Measurements from ENCODE around the gene MALRD1. TPM values are rescaled to one million over a fixed set of nuclear protein-coding genes. Genes with fewer than 3 reads are reported as not detected.

The MALRD1 gene
- total RNA-seq, 4 donors from 2014 or later, result 0.33 to 7.5 (median 1.1) TPM

GRCh38 chr10:19532411-19532810 is 483.8 kb downstream of the MALRD1 start:
- TF ChIP-seq POLR2AphosphoS5 (IDR thresholded peaks at IDR 0.05) (no peak), CTCF (IDR thresholded peaks at IDR 0.05) (no peak), EP300 (IDR thresholded peaks at IDR 0.05) (no peak), POLR2A (IDR thresholded peaks at IDR 0.05; ENCODE audit: low read depth) (no peak)
- 76% methylated on average over 2 of the region's 3 CpGs for WGBS
- H3K27ac ChIP-seq (replicated peaks in 1 of 4), result no peak overlapping the region

GRCh38 chr10:19541299-19541698 is 492.7 kb downstream of the MALRD1 start:
- Histone ChIP-seq H3K27ac (replicated peaks in 1 of 4) (no peak overlapping the region), H3K27me3 (no peaks in the 10 kb centered on the region), H3K9me3 (no peaks in the 10 kb centered on the region), H3K4me3 (no peak overlapping the region), H3K4me1 (no peaks in the 10 kb centered on the region), H3K36me3 (no peaks in the 10 kb centered on the region)
- TF ChIP-seq EP300 (IDR thresholded peaks at IDR 0.05) (no peak), POLR2AphosphoS5 (IDR thresholded peaks at IDR 0.05) (no peak), POLR2A (IDR thresholded peaks at IDR 0.05; ENCODE audit: low read depth) (no peak), CTCF (IDR thresholded peaks at IDR 0.05) (no peak)
- intact Hi-C loops (cut with DNase I), result no loop called here
- no peak for DNase-seq (ENCODE audit: extremely low spot score)
- 50% methylated on average over 3 of the region's 3 CpGs for WGBS

More at GRCh38 chr10:19532411-19532810, 483.8 kb downstream of the MALRD1 start:
- DNase-seq (ENCODE audit: extremely low spot score), result no peak
- no peaks in the 10 kb centered on the region for H3K4me1 ChIP-seq
- no peaks in the 10 kb centered on the region for H3K27me3 ChIP-seq
- intact Hi-C loops (cut with DNase I), result no loop called here
- H3K4me3 ChIP-seq, result no peak overlapping the region
- no peaks in the 10 kb centered on the region for H3K9me3 ChIP-seq
- H3K36me3 ChIP-seq, result no peaks in the 10 kb centered on the region

- H3K27me3 ChIP-seq, result no peaks in the 10 kb centered on the region
- intact Hi-C loops (cut with DNase I), result no loop called here
- no peaks in the 10 kb centered on the region for H3K4me1 ChIP-seq
- DNase-seq (ENCODE audit: extremely low spot score), result no peak
- H3K9me3 ChIP-seq, result no peaks in the 10 kb centered on the region
- no peak overlapping the region for H3K4me3 ChIP-seq
- no peaks in the 10 kb centered on the region for H3K36me3 ChIP-seq
- WGBS, result 89% methylated on average over 3 of the region's 3 CpGs
- TF ChIP-seq POLR2A (IDR thresholded peaks at IDR 0.05; ENCODE audit: low read depth) (no peak), EP300 (IDR thresholded peaks at IDR 0.05) (no peak), CTCF (IDR thresholded peaks at IDR 0.05) (no peak), POLR2AphosphoS5 (IDR thresholded peaks at IDR 0.05) (no peak)
- H3K27ac ChIP-seq (replicated peaks in 1 of 4), result no peak overlapping the region
Observed at GRCh38 chr10:19546224-19546623, 497.6 kb downstream of the MALRD1 start.

- no peak overlapping the region for H3K27ac ChIP-seq (replicated peaks in 1 of 4)
- no peaks in the 10 kb centered on the region for H3K4me1 ChIP-seq
- no peak overlapping the region for H3K4me3 ChIP-seq
- intact Hi-C loops (cut with DNase I), result no loop called here
- WGBS, result 83% methylated on average over 2 of the region's 2 CpGs
- no peaks in the 10 kb centered on the region for H3K36me3 ChIP-seq
- no peaks in the 10 kb centered on the region for H3K9me3 ChIP-seq
- DNase-seq (ENCODE audit: extremely low spot score), result no peak
- TF ChIP-seq CTCF (IDR thresholded peaks at IDR 0.05), result no peak
- no peak for TF ChIP-seq POLR2A (IDR thresholded peaks at IDR 0.05; ENCODE audit: low read depth)
- no peak for TF ChIP-seq POLR2AphosphoS5 (IDR thresholded peaks at IDR 0.05)
- TF ChIP-seq EP300 (IDR thresholded peaks at IDR 0.05), result no peak
- no peaks in the 10 kb centered on the region for H3K27me3 ChIP-seq
Observed at GRCh38 chr10:19549503-19549902, 500.9 kb downstream of the MALRD1 start.

GRCh38 chr10:19556666-19557065 is 508.1 kb downstream of the MALRD1 start:
- Histone ChIP-seq H3K9me3 (no peaks in the 10 kb centered on the region), H3K4me3 (no peak overlapping the region), H3K27ac (replicated peaks in 1 of 4) (no peak overlapping the region), H3K27me3 (no peaks in the 10 kb centered on the region), H3K4me1 (peaks cover 0 to 12% (median 7%) of the 10 kb centered on the region in 4 donors), H3K36me3 (no peaks in the 10 kb centered on the region)
- DNase-seq (ENCODE audit: extremely low spot score), result no peak
- 64% methylated on average over 2 of the region's 2 CpGs for WGBS
- TF ChIP-seq CTCF (IDR thresholded peaks at IDR 0.05) (no peak), EP300 (IDR thresholded peaks at IDR 0.05) (no peak), POLR2A (IDR thresholded peaks at IDR 0.05; ENCODE audit: low read depth) (no peak), POLR2AphosphoS5 (IDR thresholded peaks at IDR 0.05) (no peak)
- intact Hi-C loops (cut with DNase I), result no loop called here
